GM19463 (cell line): ENCODE measurements around the gene CSE1L.
"Not testable (repeated sequence)": the region's sequence is repeated elsewhere in the genome, so short reads cannot be mapped to it uniquely, and the experiment has no call there.

Experiments used
- ATAC-seq: cut with Tn5 transposase; IDR thresholded peaks from one replicate; pipeline ENCODE4 v1.9.1; 2021; ENCODE audit warnings: mild to moderate bottlenecking, moderate library complexity; ENCODE audit not compliant: unreplicated experiment

The CSE1L gene

DNA sequence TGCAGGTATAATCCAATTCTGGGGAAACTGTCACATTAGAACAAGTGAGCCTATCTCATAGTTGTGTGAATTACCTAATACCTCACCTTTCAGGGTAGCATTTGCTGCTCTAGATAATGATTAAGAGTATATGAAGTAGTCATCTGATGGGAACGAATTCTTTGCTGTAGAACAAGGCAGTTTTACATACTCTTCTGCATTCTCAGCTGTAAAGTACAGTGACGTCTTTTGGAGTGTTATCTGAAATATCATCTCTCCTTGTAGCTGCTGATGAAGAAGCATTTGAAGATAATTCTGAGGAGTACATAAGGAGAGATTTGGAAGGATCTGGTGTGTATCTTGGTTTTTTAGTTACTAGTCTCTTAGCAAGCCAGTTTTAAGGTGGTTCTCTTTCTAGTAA is 28.4 kb downstream of the CSE1L start:
- ATAC-seq, result no peak

GRCh38 chr20:49078310-49078709 is 32.2 kb downstream of the CSE1L start:
- ATAC-seq, result no peak

GRCh38 chr20:49082295-49082694 is 36.2 kb downstream of the CSE1L start:
- ATAC-seq, result not testable (repeated sequence)

- ATAC-seq, result no peak
These were observed 45.0 kb downstream of the CSE1L start for GRCh38 chr20:49091104-49091503.

GRCh38 chr20:49091762-49092161 is 45.6 kb downstream of the CSE1L start:
- no peak for ATAC-seq

DNA sequence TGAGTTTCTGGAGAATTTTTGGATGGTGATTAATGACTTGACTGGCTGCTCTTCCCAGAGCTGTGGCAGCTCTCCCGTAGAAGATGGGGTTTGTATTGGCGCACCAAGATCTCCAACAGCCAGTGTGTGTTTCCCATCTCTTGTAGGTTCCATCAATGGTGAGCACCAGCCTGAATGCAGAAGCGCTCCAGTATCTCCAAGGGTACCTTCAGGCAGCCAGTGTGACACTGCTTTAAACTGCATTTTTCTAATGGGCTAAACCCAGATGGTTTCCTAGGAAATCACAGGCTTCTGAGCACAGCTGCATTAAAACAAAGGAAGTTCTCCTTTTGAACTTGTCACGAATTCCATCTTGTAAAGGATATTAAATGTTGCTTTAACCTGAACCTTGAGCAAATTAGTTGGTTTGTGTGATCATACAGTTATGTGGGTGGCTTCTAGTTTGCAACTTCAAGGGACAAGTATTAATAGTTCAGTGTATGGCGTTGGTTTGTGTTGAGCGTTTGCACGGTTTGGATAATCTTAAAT is 50.2 kb downstream of the CSE1L start:
- ATAC-seq, result no peak

GRCh38 chr20:49097159-49097558 is 51.0 kb downstream of the CSE1L start:
- no peak for ATAC-seq

GRCh38 chr20:49098136-49098535 is 52.0 kb downstream of the CSE1L start:
- ATAC-seq, result no peak

DNA sequence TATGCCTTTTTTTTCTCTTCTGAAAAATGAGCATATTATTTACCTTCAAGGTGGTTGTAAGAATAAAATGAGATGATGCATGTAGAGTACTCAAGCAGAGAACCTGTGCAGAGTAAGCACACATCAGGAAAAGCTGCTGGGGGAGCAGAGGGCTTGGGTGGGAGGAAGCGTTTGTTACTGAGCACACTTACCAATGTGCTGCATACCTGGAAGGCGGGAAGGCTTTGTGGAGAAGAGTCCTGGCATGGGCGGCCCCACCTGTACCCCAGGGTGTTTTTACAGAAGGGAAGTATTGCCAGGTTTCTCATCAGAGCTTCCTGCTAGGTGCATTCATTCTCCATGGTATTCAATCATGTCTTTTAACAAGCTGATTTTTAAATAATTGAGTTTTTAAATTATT is 52.9 kb downstream of the CSE1L start:
- no peak for ATAC-seq

DNA sequence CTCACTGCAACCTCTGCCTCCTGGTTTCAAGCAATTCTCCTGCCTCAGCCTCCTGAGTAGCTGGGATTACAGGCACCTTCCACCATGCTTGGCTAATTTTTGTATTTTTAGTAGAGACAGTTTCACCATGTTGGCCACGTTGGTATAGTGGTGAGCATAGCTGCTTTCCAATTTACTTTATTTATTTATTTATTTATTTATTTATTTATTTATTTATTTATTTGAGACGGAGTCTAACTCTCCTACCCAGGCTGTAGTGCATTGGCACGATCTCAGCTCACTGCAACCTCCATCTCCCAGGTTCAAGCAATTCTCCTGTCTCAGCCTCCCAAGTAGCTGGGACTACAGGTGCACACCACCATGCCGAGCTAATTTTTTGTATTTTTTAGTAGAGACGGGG is 54.2 kb downstream of the CSE1L start:
- not testable (repeated sequence) for ATAC-seq

DNA sequence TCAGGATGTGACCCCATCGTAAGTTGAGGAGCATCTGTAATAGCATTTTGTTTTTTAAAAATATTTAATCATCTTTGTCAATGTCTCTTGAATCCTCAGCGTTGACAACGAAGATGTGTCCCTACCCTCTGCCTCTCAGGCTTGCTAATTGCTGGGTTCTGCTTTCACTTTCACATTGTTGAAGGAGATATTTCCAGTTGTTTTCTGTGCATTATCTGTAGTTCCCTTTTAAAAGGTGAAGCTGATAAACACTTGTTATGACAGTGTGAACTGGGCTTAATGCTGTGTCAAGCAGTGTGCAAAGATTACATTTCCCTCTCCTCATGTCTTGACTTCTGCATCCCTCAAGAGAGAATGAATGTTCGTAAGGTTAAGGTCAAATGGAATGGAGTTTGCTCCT is 54.9 kb downstream of the CSE1L start:
- no peak for ATAC-seq

DNA sequence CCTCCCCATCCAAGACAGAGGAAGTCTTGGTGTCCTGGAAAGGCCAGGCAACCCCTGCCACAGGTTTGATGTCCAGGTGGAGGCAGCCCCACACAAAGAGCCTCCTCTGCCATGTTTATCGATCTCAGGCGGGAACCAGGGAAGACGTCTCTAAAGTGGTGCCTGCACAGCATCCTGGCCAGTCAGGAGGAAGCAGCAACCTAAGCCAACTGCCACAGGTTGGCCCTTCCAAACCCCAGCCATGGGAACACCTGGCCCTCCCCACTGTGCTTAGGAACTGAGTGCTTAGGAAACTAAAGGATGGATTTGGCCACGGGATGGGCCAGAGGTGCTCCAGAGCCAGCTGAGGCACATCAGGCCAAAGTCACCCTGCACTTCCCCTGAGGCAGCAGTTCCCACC is 56.9 kb downstream of the CSE1L start:
- no peak for ATAC-seq

DNA sequence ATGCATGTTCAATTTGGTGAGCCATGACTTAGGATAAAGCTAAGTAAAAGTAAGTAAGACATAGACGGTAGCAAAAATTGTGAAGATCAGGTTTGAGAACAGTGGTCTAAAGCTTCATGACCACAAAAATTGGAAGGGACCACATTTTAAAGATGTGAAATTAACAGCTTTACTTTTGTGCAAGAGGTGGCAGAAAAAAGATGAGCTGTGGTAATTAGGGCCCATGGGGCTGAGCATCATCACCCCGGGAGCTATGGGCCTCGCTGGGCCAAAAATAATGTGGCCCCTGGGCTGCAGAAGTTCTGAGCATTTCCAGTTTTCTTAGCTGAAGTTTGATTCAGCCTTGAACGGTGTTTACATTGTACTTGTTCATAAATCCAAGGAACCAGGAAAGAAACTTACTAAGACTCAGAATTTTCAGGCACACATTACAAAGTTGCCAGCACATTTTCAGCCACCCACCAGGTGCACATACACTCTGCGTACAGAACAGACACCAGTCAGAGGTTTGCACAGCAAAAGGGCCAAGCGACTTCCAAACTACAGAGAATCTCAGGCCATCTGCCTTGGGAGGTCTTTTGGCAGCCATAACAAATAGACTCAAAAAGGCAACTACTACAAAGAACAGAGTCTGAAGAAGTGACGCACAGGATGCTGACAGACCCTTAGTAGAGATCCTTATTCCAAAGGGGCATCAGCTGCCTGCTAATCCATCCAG is 57.7 kb downstream of the CSE1L start:
- no peak for ATAC-seq

DNA sequence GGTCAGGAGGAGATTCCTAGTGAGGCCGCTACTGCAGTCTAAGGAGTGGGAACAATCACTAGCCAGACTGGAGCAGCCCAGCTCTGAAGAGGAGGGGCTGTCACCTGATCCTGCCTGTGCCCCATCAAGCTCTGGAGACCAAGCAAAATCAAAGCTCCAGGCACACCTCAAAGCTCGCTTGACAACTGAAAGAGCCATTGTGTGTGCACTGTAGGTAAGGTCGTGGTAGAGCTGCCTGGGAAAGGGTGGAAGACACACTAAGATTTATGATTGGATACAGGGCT is 58.2 kb downstream of the CSE1L start:
- ATAC-seq, result no peak

DNA sequence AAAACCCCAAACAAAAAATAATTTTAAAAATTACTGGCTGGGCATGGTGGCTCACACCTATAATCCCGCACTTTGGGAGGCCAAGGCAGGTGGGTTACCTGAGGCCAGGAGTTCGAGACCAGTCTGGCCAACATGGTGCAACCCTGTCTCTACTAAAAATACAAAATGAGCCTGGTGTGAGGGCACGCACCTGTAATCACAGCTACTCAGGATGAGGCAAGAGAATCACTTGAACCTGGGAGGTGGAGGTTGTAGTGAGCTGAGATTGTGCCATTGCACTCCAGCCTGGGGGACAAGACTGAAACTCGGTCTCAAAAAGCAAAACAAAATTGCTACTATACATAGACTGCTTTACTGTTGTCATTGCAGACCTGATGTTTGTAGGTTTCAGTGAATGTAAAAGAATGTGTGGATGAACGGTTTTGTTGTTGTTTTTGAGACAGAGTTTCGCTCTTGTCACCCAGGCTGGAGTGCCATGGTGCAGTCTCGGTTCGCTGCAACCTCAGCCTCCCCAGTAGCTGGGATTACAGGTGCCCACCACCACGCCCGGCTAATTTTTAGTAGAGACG is 59.0 kb downstream of the CSE1L start:
- not testable (repeated sequence) for ATAC-seq

DNA sequence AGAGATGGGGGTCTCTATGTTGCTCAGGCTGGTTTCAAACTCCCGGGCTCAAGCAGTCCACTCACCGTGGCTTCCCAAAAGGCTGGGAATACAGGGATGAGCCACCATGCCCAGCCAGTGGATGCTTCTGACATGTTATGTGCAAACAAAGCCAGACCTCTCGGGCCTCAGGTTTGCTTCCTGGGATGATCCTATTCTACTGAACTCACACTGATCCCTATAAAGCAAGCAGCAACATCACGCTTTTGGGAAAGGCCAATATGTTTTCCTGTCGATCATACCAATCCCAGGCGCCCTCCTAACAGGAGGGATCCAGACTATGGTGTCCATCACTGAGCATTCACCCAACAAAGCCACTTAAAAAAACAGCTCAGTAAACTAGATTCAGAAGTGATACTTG is 60.2 kb downstream of the CSE1L start:
- ATAC-seq, result no peak

DNA sequence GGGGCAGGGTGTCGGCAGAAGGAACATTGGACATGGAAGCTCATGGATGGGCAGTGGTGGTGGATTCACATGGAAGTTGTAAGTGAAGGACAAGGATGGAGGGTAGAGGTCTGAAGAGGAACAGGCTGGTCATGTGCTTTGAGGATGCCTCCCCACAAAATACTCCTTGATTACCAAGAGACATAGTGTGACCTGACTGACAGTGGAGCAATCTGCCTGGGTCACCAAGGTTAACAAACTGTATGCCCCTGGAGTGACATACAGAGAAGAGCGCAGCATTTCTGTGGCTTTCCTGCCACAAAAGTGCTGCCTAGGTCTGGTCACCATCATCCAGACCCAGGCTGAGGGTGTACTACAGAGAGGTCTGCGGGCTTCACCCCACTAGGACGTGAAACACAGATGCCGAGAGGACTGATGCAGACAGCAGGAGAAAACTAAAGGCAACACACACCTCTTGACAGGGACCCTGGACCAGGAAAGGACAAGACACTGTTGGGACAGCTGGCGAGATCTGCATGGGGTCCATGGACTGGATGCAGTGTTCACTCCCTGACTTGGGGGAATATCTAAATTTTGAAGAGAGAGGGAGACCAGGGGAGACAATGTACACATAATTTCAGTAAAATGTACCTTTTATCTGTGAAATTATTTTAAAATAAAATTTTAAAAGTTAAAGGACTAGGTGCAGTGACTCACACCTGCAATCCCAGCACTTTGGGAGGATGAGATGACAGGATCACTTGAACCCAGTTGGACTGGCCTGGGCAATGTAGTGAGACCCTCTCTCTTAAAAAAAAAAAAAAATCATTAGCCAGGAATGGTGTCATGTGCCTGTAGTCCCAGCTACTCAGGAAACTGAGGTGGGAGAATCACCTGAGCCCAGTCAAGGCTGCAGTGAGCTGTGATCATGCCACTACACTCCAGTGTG is 64.9 kb downstream of the CSE1L start:
- no peak for ATAC-seq

DNA sequence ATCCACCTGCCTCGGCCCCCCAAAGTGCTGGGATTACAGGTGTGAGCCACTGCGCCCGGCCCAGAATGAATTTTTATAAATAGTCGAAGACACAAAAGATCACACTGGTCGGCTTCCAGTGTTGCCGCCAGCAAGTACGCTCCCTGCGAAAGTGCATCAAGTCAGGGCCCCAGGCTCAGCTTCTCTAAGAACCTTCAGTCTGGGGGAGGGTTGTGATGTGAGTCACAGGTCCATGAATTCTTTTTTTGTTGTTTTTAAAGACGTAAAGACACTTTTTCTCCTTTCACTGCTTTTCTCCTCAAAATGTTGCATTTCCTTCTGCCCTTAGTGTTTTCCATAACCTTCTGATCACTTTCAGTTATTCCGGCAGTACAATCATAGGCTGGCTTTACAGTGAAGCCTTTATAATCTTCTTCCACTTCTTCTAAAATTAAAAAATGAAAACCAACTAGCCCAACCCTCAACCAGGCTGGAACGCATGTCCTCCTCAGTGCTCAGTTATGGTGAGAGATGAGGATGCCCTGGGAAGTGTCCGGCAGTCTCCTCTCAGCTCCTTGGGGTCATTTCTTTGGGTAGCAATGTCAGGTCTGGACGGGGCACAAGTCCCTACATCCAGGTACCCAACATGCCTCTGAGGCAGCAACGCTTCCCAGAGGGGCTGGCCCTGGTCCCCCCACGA is 66.6 kb downstream of the CSE1L start:
- ATAC-seq, result no peak

DNA sequence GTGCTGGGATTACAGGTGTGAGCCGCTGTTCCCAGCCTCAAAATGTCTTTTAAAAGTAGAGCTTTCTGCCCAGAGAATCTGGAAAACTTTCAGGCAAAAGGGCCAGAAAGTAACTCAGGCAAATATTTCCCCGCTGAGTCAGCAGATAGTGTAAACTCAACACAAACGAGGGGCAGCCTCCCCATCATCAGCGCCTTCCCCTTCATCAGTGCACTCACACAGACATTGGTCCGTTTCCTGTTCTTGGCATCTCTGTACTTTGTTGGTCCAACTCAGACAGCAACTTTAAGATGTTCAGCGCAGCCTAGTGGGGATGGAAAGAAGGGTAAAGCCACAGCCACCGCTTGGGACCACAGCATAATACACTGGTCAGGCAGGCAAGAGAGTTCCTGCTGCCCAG is 69.5 kb downstream of the CSE1L start:
- no peak for ATAC-seq

DNA sequence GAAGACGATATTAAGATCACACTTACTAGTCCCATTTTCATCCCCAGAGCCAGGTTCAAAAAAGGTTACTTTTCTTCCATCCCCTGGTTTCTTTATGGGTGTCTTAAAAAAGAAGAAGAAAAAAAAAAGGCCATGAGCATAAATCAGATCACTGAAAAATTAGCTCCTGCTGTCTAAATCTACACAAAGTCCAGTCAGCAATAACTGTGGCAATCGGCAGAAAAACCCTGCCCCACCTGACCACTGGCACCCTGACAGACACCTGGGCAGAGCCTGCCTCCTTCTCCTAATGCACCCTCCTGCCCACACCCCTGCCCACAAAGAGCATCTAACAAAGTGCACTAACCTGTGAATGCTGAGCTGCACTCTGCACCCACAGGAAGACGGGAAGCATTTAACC is 72.2 kb downstream of the CSE1L start:
- ATAC-seq, result no peak

DNA sequence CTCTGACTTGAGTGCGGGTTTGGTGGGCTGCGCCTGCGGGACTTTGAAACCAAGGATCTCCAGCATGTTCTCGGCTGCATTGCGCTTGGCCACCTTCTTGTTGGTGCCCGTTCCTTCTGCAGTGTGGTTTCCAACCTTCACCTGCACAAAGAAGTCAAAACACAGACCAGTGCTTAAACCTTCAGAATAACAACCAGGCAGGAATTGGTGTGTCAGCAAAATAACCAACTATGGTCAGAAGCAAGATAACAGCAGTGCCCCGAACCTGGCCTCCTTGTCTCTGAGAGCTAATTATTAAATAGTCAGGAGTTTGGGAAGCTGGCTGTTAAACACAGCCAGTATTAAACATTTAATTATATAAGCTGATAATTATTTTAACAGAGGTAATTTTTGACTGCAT is 73.9 kb downstream of the CSE1L start:
- no peak for ATAC-seq
